K562 (cell line): ENCODE data around the gene KRT16.

Experiments
- BCL6 ChIP-seq: fragments of 250-450 bp; sonication (Bioruptor Pico); IDR thresholded peaks from 2 replicates; pipeline ENCODE4 v1.4.0; 2020
- COPS2 ChIP-seq: fragments of 450-650 bp; conservative IDR thresholded peaks from 2 replicates; pipeline ENCODE4 v1.6.1; 2016; ENCODE audit warnings: mild to moderate bottlenecking, moderate library complexity
- CTCF ChIP-seq, 3 experiments: IDR thresholded peaks in 2 of 3; conservative IDR thresholded peaks in 1 of 3; 2 replicates each; pipeline ENCODE4 v1.5.1; 2011 to 2012; ENCODE audit warnings: low read length in 3 of 3, mild to moderate bottlenecking in 3 of 3, control low read depth in 2 of 3, improper control_type of control experiment in 1 of 3, inconsistent platforms in 1 of 3, low read depth in 1 of 3, mixed read lengths in 1 of 3, moderate library complexity in 1 of 3; ENCODE audit not compliant: insufficient read depth in 2 of 3
- MTF1 ChIP-seq: fragments of 250-450 bp; sonication (Bioruptor Pico); IDR thresholded peaks from 2 replicates; pipeline ENCODE4 v1.9.0; 2021; ENCODE audit warnings: moderate library complexity, mild to moderate bottlenecking, inconsistent platforms, borderline replicate concordance
- NR2F6 ChIP-seq: fragments of 450-650 bp; formaldehyde crosslinking; IDR thresholded peaks from 2 replicates; pipeline ENCODE4 v1.4.0; 2020; ENCODE audit warnings: mild to moderate bottlenecking
- NRF1 ChIP-seq, 2 experiments: fragments of 450-650 bp; IDR thresholded peaks in 1 of 2; conservative IDR thresholded peaks in 1 of 2; 2 replicates each; pipeline ENCODE4 v1.6.1; 2014; ENCODE audit warnings: mild to moderate bottlenecking in 2 of 2
- REST ChIP-seq, 2 experiments: fragments of 450-650 bp; formaldehyde crosslinking in 1 of 2; IDR thresholded peaks; 2 replicates each; pipeline versions ENCODE4 v1.4.0 to v1.6.1; 2014 to 2020; ENCODE audit warnings: mild to moderate bottlenecking in 2 of 2, borderline replicate concordance in 1 of 2, low read depth in 1 of 2
- SIN3A ChIP-seq, 2 experiments: fragments of 150-350 bp in 1 of 2; IDR thresholded peaks; 2 replicates each; pipeline ENCODE4 v1.6.1; 2011 to 2016; ENCODE audit warnings: borderline replicate concordance in 2 of 2, low read depth in 2 of 2, low read length in 2 of 2, mild to moderate bottlenecking in 2 of 2, moderate library complexity in 2 of 2; ENCODE audit not compliant: control insufficient read depth in 1 of 2
- SMC3 ChIP-seq: conservative IDR thresholded peaks from 2 replicates; pipeline ENCODE4 v1.6.1; 2011; ENCODE audit warnings: low read depth, low read length, improper control_type of control experiment; ENCODE audit not compliant: insufficient read depth
- TFAP4 ChIP-seq: sonication (generic); formaldehyde crosslinking; IDR thresholded peaks from 2 replicates; pipeline ENCODE4 v1.8.0; 2022; ENCODE audit warnings: missing genetic modification reagents, mild to moderate bottlenecking, moderate library complexity, borderline replicate concordance
- ZBTB26 ChIP-seq: fragments of 450-650 bp; formaldehyde crosslinking; IDR thresholded peaks from 2 replicates; pipeline ENCODE4 v1.4.0; 2022; ENCODE audit warnings: missing genetic modification characterization
- ZNF175 ChIP-seq: fragments of 200-800 bp; sonication (Bioruptor generic); IDR thresholded peaks from 2 replicates; pipeline ENCODE4 v1.6.1; 2016; ENCODE audit warnings: low read depth, mild to moderate bottlenecking, missing genetic modification characterization, missing compliant biosample characterization
- ZNF395 ChIP-seq: fragments of 200-800 bp; sonication (Bioruptor generic); IDR thresholded peaks from 2 replicates; pipeline ENCODE4 v1.6.1; 2017; ENCODE audit warnings: missing genetic modification characterization, missing compliant biosample characterization

- TF ChIP-seq CTCF (IDR thresholded peaks at IDR 0.05 in 2 of 3, conservative IDR thresholded peaks at IDR 0.05 in 1 of 3; ENCODE audit: insufficient read depth in 2 of 3, low read depth in 1 of 3, low read length in 3 of 3) (peak in 2 of 3 experiments; percentile 15 to 27; a peak in 1 of 6 replicates), SMC3 (no peak), ZNF175 (CRISPR knock-in tag) (no peak), SIN3A (IDR thresholded peaks at IDR 0.05; ENCODE audit: borderline replicate concordance in 2 of 2, control insufficient read depth in 1 of 2, low read depth in 2 of 2, low read length in 2 of 2) (no peak), REST (IDR thresholded peaks at IDR 0.05; ENCODE audit: borderline replicate concordance) (peak; percentile 17; the same call in 1 of the 2 replicates), REST (CRISPR knock-in tag; IDR thresholded peaks at IDR 0.05; ENCODE audit: low read depth) (no peak), TFAP4 (CRISPR knock-in tag) (no peak), ZNF395 (no peak), ZBTB26 (CRISPR knock-in tag) (no peak), NR2F6 (CRISPR knock-in tag) (no peak), BCL6 (CRISPR knock-in tag) (no peak), COPS2 (no peak), NRF1 (conservative IDR thresholded peaks at IDR 0.05 in 1 of 2, IDR thresholded peaks at IDR 0.05 in 1 of 2) (no peak), MTF1 (CRISPR knock-in tag) (no peak)
These were observed 51.0 kb downstream of the KRT16 start for GRCh38 chr17:41561554-41561953.
